Body of pancreas (tissue), 4 donors: Measurements from ENCODE around the gene THRA.

ENCODE experiments used
- CTCF ChIP-seq, 7 experiments: fragments of 450-650 bp in 4 of 7; fragments of 200-600 bp in 3 of 7; sonication (generic) in 3 of 7; IDR thresholded peaks; one replicate each; pipeline ENCODE4 v1.5.1; 2016 to 2019; ENCODE audit warnings: antibody characterized with exemption in 7 of 7
- POLR2A ChIP-seq, 3 donors: fragments of 450-650 bp; IDR thresholded peaks; one replicate each; pipeline ENCODE4 v1.6.1; 2016; ENCODE audit warnings: antibody characterized with exemption in 3 of 3, mild to moderate bottlenecking in 2 of 3

GRCh38 chr17:40093580-40094201 is 30.9 kb downstream of the THRA start:
- no peak for TF ChIP-seq POLR2A (IDR thresholded peaks at IDR 0.05)
- no peak for TF ChIP-seq CTCF (IDR thresholded peaks at IDR 0.05)
